NCI-H2107 (cell line): Measurements from ENCODE around the gene SMC1B.
"Not testable (repeated sequence)": the region's sequence is repeated elsewhere in the genome, so short reads cannot be mapped to it uniquely, and the experiment has no call there.

Source experiments
- DNase-seq: peaks from one replicate; lab custom pipeline; 2025; lab: John Stamatoyannopoulos, UW

The SMC1B gene

GRCh38 chr22:45445031-45445710, 31.8 kb upstream of the SMC1B start:
- no peak for DNase-seq

- no peak for DNase-seq
These were observed 30.8 kb upstream of the SMC1B start for GRCh38 chr22:45444168-45444567.

GRCh38 chr22:45442116-45442515, 28.7 kb upstream of the SMC1B start:
- no peak for DNase-seq

GRCh38 chr22:45441138-45441537, 27.7 kb upstream of the SMC1B start:
- DNase-seq: peak; percentile 35

- DNase-seq: not testable (repeated sequence)
These were observed 27.3 kb upstream of the SMC1B start for GRCh38 chr22:45440688-45441087.

GRCh38 chr22:45438336-45438735, 24.9 kb upstream of the SMC1B start:
- DNase-seq: no peak

- not testable (repeated sequence) for DNase-seq
These were observed 23.6 kb upstream of the SMC1B start for GRCh38 chr22:45436871-45437517.

GRCh38 chr22:45435544-45436139, 22.2 kb upstream of the SMC1B start:
- peak; percentile 40 for DNase-seq

- no peak for DNase-seq
These were observed 21.6 kb upstream of the SMC1B start for GRCh38 chr22:45434981-45435380.

- DNase-seq: no peak
These were observed 17.5 kb upstream of the SMC1B start for GRCh38 chr22:45430871-45431270.

- DNase-seq: no peak
These were observed 16.8 kb upstream of the SMC1B start for GRCh38 chr22:45429981-45430775.

- DNase-seq: no peak
These were observed 16.0 kb upstream of the SMC1B start for GRCh38 chr22:45429424-45429823.

GRCh38 chr22:45428391-45429385, 15.3 kb upstream of the SMC1B start:
- DNase-seq: no peak

GRCh38 chr22:45427114-45427513, 13.7 kb upstream of the SMC1B start:
- DNase-seq: no peak

- no peak for DNase-seq
These were observed 13.0 kb upstream of the SMC1B start for GRCh38 chr22:45426387-45426786.

GRCh38 chr22:45425531-45426265, 12.3 kb upstream of the SMC1B start:
- no peak for DNase-seq

GRCh38 chr22:45425101-45425500, 11.7 kb upstream of the SMC1B start:
- no peak for DNase-seq

- no peak for DNase-seq
These were observed 10.9 kb upstream of the SMC1B start for GRCh38 chr22:45424241-45424731.

- no peak for DNase-seq
These were observed 10.1 kb upstream of the SMC1B start for GRCh38 chr22:45423524-45423923.

GRCh38 chr22:45422237-45422983, 9.0 kb upstream of the SMC1B start:
- DNase-seq: no peak
